LHCN-M2 (cell line): ENCODE results near the gene STK11. TPM values are rescaled to one million over a fixed set of nuclear protein-coding genes. Genes with fewer than 3 reads are reported as not detected.

ENCODE experiments used
- DNase-seq: peaks from one replicate; pipeline ENCODE4 v3.0.0-alpha.2; 2012; ENCODE audit warnings: low read depth
- total RNA-seq: library from RNA; depleted of rRNA; stranded (reverse); fragments of >200 nt; gene quantifications from 2 replicates; pipeline ENCODE4 v1.2.3, GENCODE V29; 2014

Gene STK11
- total RNA-seq, 1 experiment from 2014 or later: 70.6 TPM

GRCh38 chr19:1225440-1226226 is 20.1 kb downstream of the STK11 start:
- no peak for DNase-seq

GRCh38 chr19:1226227-1226518 is 20.6 kb downstream of the STK11 start:
- DNase-seq: no peak

- no peak for DNase-seq
Measured at GRCh38 chr19:1226522-1227303, 21.1 kb downstream of the STK11 start.

- DNase-seq: no peak
Measured at GRCh38 chr19:1227304-1228054, 21.9 kb downstream of the STK11 start.

GRCh38 chr19:1228161-1228957 is 22.8 kb downstream of the STK11 start:
- DNase-seq: no peak

GRCh38 chr19:1229056-1229923 is 23.7 kb downstream of the STK11 start:
- no peak for DNase-seq

- no peak for DNase-seq
Measured at GRCh38 chr19:1229924-1230782, 24.6 kb downstream of the STK11 start.

- DNase-seq: no peak
Measured at GRCh38 chr19:1230783-1231489, 25.4 kb downstream of the STK11 start.

GRCh38 chr19:1231729-1232637 is 26.4 kb downstream of the STK11 start:
- DNase-seq: no peak

GRCh38 chr19:1232652-1233072 is 27.1 kb downstream of the STK11 start:
- DNase-seq: no peak

- no peak for DNase-seq
Measured at GRCh38 chr19:1233115-1233667, 27.6 kb downstream of the STK11 start.

GRCh38 chr19:1234051-1234954 is 28.7 kb downstream of the STK11 start:
- DNase-seq: no peak

GRCh38 chr19:1234955-1235380 is 29.4 kb downstream of the STK11 start:
- no peak for DNase-seq

GRCh38 chr19:1235625-1236538 is 30.3 kb downstream of the STK11 start:
- DNase-seq: no peak

- no peak for DNase-seq
Measured at GRCh38 chr19:1236576-1236975, 31.0 kb downstream of the STK11 start.
